Subcutaneous abdominal adipose tissue (tissue), 5 donors: ENCODE data around the gene MACROD2.

Source experiments
- H3K27ac ChIP-seq: one replicate; pipeline ENCODE4 v1.7.0; 2013; ENCODE audit warnings: low read depth, mild to moderate bottlenecking, inconsistent platforms, low read length, moderate library complexity
- H3K27me3 ChIP-seq, 5 donors: one replicate each; pipeline ENCODE4 v1.7.0; 2013; ENCODE audit warnings: low read length in 5 of 5, inconsistent platforms in 1 of 5; ENCODE audit not compliant: control insufficient read depth in 5 of 5, insufficient read depth in 4 of 5
- H3K36me3 ChIP-seq, 5 donors: one replicate each; pipeline ENCODE4 v1.7.0; 2013; ENCODE audit warnings: low read length in 5 of 5; ENCODE audit not compliant: control insufficient read depth in 5 of 5, insufficient read depth in 5 of 5
- H3K4me1 ChIP-seq, 5 donors: one replicate each; pipeline ENCODE4 v1.7.0; 2013; ENCODE audit warnings: low read length in 5 of 5, mild to moderate bottlenecking in 3 of 5, moderate library complexity in 1 of 5; ENCODE audit not compliant: control insufficient read depth in 5 of 5, insufficient read depth in 5 of 5
- H3K4me3 ChIP-seq, 5 donors: one replicate each; pipeline ENCODE4 v1.7.0; 2013; ENCODE audit warnings: low read length in 5 of 5, low read depth in 1 of 5
- H3K9ac ChIP-seq, 5 donors: one replicate each; pipeline ENCODE4 v1.7.0; 2013; ENCODE audit warnings: low read length in 5 of 5, mild to moderate bottlenecking in 4 of 5, moderate library complexity in 3 of 5
- H3K9me3 ChIP-seq, 5 donors: one replicate each; pipeline ENCODE4 v1.7.0; 2013; ENCODE audit warnings: low read length in 5 of 5; ENCODE audit not compliant: control insufficient read depth in 5 of 5
- donor health status: healthy.
- donor health status: healthy.
- donor health status: healthy.
- donor health status: healthy.
- donor health status: healthy.

MACROD2 gene

DNA sequence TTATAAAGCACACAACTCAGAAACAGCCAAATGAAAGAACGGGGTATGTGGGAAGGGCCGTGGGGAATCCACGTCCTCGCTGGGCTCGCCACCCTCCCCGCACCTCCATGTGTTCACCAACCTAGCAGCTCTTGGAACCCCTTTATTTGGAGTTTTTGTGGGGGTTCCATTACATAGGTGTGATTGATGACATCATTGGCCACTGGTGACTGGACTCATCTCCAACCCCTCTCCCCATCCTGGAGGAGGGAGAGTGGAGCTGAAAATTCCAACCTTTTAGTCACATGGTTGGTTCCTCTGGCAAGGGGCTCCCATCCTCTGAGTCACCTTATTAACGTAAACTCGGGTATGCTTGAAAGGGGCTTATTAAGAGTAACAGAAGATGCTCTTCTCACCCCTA, 934.1 kb downstream of the MACROD2 start:
- Histone ChIP-seq H3K9ac (no peak overlapping the region), H3K4me1 (peaks cover 0 to 14% (median 5%) of the 10 kb centered on the region in 5 donors), H3K36me3 (no peaks in the 10 kb centered on the region), H3K4me3 (no peak overlapping the region), H3K9me3 (no peaks in the 10 kb centered on the region), H3K27me3 (no peaks in the 10 kb centered on the region), H3K27ac (no peak overlapping the region)

GRCh38 chr20:14932040-14932439, 936.7 kb downstream of the MACROD2 start:
- Histone ChIP-seq H3K27me3 (no peaks in the 10 kb centered on the region), H3K9ac (no peak overlapping the region), H3K4me3 (no peak overlapping the region), H3K9me3 (peaks cover 0 to 1% (median 0%) of the 10 kb centered on the region in 5 donors), H3K36me3 (no peaks in the 10 kb centered on the region), H3K4me1 (no peaks in the 10 kb centered on the region), H3K27ac (no peak overlapping the region)

- Histone ChIP-seq H3K9me3 (peaks cover 2 to 5% (median 3%) of the 10 kb centered on the region in 5 donors), H3K9ac (no peak overlapping the region), H3K27ac (no peak overlapping the region), H3K27me3 (no peaks in the 10 kb centered on the region), H3K4me3 (no peak overlapping the region), H3K36me3 (no peaks in the 10 kb centered on the region), H3K4me1 (no peaks in the 10 kb centered on the region)
These were observed 940.0 kb downstream of the MACROD2 start for GRCh38 chr20:14935285-14935684.

DNA sequence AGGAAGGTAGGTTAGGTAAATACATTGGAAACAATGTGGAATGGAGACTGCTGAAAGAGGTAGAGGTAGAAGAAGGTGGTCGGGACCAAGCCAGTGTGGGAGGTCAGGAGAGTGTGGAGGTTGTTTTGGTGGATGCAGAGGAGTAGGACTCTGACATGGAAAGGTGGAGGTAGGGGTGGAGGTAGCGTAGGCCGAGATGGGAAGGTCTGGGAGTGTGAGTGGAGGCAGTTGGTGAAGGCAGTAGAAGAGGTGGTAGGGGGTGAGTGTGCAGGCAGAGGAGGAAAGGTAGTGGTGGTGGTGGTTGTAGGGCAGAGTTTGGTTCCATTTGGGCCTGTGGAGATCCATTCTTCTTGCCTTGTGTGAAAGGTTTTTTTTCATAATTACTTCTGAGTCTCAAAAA, 941.7 kb downstream of the MACROD2 start:
- H3K4me3 ChIP-seq = no peak overlapping the region
- H3K4me1 ChIP-seq = no peaks in the 10 kb centered on the region
- H3K9ac ChIP-seq = no peak overlapping the region
- H3K27ac ChIP-seq = no peak overlapping the region
- H3K36me3 ChIP-seq = no peaks in the 10 kb centered on the region
- H3K27me3 ChIP-seq = no peaks in the 10 kb centered on the region
- peaks cover 2 to 7% (median 5%) of the 10 kb centered on the region in 5 donors for H3K9me3 ChIP-seq

DNA sequence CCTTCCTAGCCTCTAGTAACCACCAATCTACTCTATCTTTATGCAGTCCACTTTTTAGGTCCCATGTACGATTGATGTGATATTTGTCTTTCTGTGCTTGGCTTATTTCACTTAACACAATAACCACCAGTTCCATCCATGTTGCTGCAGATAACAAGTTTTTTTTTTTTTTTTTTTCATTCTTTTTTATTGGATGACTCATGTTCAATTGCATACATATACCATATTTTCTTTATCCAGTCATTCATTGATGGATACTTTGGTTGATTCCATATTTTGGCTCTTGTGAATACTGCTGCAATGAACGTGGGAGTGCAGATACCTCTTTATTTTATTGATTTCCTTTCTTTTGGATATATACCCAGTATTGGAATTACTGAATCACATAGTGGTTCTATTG, 942.5 kb downstream of the MACROD2 start:
- no peak overlapping the region for H3K4me3 ChIP-seq
- H3K4me1 ChIP-seq = no peaks in the 10 kb centered on the region
- peaks cover 2 to 7% (median 5%) of the 10 kb centered on the region in 5 donors for H3K9me3 ChIP-seq
- H3K27me3 ChIP-seq = no peaks in the 10 kb centered on the region
- H3K27ac ChIP-seq = no peak overlapping the region
- no peak overlapping the region for H3K9ac ChIP-seq
- H3K36me3 ChIP-seq = no peaks in the 10 kb centered on the region

GRCh38 chr20:14947536-14947935, 952.2 kb downstream of the MACROD2 start:
- Histone ChIP-seq H3K9ac (no peak overlapping the region), H3K36me3 (no peaks in the 10 kb centered on the region), H3K27me3 (no peaks in the 10 kb centered on the region), H3K4me3 (no peak overlapping the region), H3K4me1 (no peaks in the 10 kb centered on the region), H3K9me3 (peaks cover 0 to 4% (median 0%) of the 10 kb centered on the region in 5 donors), H3K27ac (no peak overlapping the region)

DNA sequence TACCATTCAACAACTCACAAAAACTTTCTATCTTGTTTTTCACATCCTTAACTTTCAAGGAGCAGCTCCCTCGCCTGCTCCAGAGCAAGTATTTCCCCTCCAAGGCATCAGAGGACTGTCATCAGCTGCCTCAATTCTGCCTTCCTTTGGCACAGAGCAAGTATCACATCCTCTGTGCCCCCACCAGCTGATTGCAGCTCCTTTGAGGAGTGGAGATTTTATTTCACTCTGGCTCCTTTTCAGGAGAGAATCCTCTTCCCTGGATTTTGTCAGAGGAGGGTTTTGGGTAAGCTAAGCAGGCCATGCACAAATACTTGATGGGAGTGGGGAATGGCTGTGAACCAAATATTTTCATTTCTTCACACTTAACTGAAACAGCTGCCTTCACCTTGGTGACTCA, 952.6 kb downstream of the MACROD2 start:
- H3K9ac ChIP-seq = no peak overlapping the region
- peaks cover 0 to 4% (median 0%) of the 10 kb centered on the region in 5 donors for H3K9me3 ChIP-seq
- H3K27ac ChIP-seq = no peak overlapping the region
- no peaks in the 10 kb centered on the region for H3K36me3 ChIP-seq
- H3K4me1 ChIP-seq = no peaks in the 10 kb centered on the region
- no peaks in the 10 kb centered on the region for H3K27me3 ChIP-seq
- H3K4me3 ChIP-seq = no peak overlapping the region

DNA sequence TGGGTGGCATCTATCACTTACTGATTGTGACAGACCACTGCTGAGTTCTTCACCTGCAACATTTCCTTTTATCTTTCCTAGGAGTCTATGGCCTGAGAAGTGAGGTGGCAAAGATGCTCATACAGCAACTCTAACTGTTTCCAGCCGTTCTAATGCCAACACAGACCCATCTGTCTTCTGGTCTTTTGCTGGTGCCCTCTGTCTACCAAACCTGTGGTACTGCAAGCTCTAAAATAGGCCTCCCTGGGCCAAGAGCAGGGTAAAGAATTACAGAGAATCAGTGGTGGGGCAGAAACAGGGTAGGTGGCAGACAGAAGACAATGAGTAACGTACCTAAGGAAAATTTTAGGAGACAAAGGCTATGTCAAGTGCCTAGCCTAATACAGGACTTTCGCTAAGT, 953.1 kb downstream of the MACROD2 start:
- H3K4me3 ChIP-seq = no peak overlapping the region
- H3K36me3 ChIP-seq = no peaks in the 10 kb centered on the region
- no peaks in the 10 kb centered on the region for H3K4me1 ChIP-seq

DNA sequence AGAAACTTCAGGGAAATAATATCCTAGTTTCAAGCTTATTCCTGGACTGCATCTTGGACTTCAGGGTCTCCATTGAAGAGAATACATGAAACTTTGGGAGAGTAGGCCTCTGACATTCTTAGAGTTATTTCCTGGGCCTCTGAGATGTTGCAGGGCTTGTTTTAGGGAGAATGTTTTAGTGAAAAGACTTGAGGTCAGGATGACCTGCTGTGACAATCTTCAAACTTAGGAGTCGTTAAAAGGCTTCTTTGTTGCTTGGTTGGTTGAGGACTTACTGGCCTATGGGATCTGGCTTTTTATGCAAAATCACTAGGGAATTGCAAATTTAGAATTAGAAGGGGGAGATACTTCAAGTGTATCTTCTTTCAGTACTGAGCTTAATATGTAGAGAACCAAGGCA, 955.3 kb downstream of the MACROD2 start:
- H3K9me3 ChIP-seq = peaks cover 0 to 4% (median 0%) of the 10 kb centered on the region in 5 donors
- H3K4me3 ChIP-seq = no peak overlapping the region
- H3K4me1 ChIP-seq = peaks cover 0 to 4% (median 0%) of the 10 kb centered on the region in 5 donors
- no peak overlapping the region for H3K27ac ChIP-seq
- no peaks in the 10 kb centered on the region for H3K36me3 ChIP-seq
- H3K27me3 ChIP-seq = no peaks in the 10 kb centered on the region
- no peak overlapping the region for H3K9ac ChIP-seq

More for the DNA sequence above, 953.1 kb downstream of the MACROD2 start:
- peaks cover 0 to 4% (median 0%) of the 10 kb centered on the region in 5 donors for H3K9me3 ChIP-seq
- H3K27ac ChIP-seq = no peak overlapping the region
- H3K27me3 ChIP-seq = no peaks in the 10 kb centered on the region
- no peak overlapping the region for H3K9ac ChIP-seq

DNA sequence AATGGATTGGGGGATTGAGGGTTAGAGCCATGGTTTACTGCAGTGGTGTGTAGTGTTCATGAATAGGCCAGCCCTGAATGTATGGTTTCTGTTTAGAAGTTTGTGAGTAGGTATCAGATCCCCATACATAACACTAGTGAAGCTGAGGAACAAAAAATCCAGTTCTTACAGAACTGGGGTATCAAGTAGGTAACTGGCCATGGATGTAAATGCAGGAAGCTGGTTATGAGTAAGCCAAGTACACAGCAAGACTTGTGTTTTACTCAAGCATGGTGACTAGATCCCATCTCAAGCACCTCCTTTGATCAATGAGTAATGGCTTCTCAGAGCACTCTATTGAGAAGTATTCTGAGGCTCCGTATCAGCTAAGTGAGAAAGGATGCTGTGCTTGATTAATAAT, 955.8 kb downstream of the MACROD2 start:
- H3K9ac ChIP-seq = no peak overlapping the region
- H3K9me3 ChIP-seq = peaks cover 0 to 4% (median 0%) of the 10 kb centered on the region in 5 donors
- no peaks in the 10 kb centered on the region for H3K36me3 ChIP-seq
- no peak overlapping the region for H3K4me3 ChIP-seq
- no peak overlapping the region for H3K27ac ChIP-seq
- H3K4me1 ChIP-seq = peaks cover 0 to 4% (median 0%) of the 10 kb centered on the region in 5 donors
- no peaks in the 10 kb centered on the region for H3K27me3 ChIP-seq
